Peyer's patch (tissue), 4 donors: ENCODE data around the gene APPL1. TPM values are rescaled to one million over a fixed set of nuclear protein-coding genes. Genes with fewer than 3 reads are reported as not detected.

Source experiments
- DNase-seq, 3 donors: peaks; one replicate each; pipeline ENCODE4 v3.0.0-alpha.2; 2017 to 2019
- H3K27ac ChIP-seq, 4 donors: fragments of 200-600 bp; sonication (generic); one replicate each; pipeline ENCODE4 v1.5.1; 2016 to 2019
- H3K27me3 ChIP-seq, 2 donors: fragments of 200-600 bp; sonication (generic); one replicate each; pipeline ENCODE4 v1.5.1; 2019
- H3K36me3 ChIP-seq, 3 donors: fragments of 200-600 bp; sonication (generic); one replicate each; pipeline ENCODE4 v1.5.1; 2016 to 2019
- H3K4me1 ChIP-seq, 4 donors: fragments of 200-600 bp; sonication (generic); one replicate each; pipeline ENCODE4 v1.5.1; 2016 to 2019
- H3K4me3 ChIP-seq, 4 donors: fragments of 200-600 bp; sonication (generic); 1 replicate in 3 of 4; 2 replicates in 1 of 4; pipeline ENCODE4 v1.5.1; 2016 to 2019; ENCODE audit warnings: mild to moderate bottlenecking in 1 of 4
- H3K9me3 ChIP-seq, 4 donors: fragments of 200-600 bp; sonication (generic); one replicate each; pipeline ENCODE4 v1.5.1; 2016 to 2019; ENCODE audit warnings: mild to moderate bottlenecking in 1 of 4
- POLR2A ChIP-seq, 2 donors: fragments of 450-650 bp; IDR thresholded peaks; one replicate each; pipeline ENCODE4 v1.5.1; 2017; ENCODE audit warnings: antibody characterized with exemption in 2 of 2, mild to moderate bottlenecking in 2 of 2, moderate library complexity in 2 of 2
- total RNA-seq, 4 donors: library from RNA; depleted of rRNA; stranded (reverse); fragments of >200 nt; gene quantifications; one replicate each; pipeline ENCODE4 v1.1.0, GENCODE V29; 2016
- TF ChIP-seq, protein P1 (sequence below), 6 experiments: fragments of 450-650 bp in 4 of 6; fragments of 200-600 bp in 2 of 6; sonication (generic) in 1 of 6; IDR thresholded peaks; one replicate each; pipeline ENCODE4 v1.5.1; 2017 to 2019; ENCODE audit warnings: antibody characterized with exemption in 6 of 6, mild to moderate bottlenecking in 3 of 6, moderate library complexity in 1 of 6

Gene APPL1, protein sequence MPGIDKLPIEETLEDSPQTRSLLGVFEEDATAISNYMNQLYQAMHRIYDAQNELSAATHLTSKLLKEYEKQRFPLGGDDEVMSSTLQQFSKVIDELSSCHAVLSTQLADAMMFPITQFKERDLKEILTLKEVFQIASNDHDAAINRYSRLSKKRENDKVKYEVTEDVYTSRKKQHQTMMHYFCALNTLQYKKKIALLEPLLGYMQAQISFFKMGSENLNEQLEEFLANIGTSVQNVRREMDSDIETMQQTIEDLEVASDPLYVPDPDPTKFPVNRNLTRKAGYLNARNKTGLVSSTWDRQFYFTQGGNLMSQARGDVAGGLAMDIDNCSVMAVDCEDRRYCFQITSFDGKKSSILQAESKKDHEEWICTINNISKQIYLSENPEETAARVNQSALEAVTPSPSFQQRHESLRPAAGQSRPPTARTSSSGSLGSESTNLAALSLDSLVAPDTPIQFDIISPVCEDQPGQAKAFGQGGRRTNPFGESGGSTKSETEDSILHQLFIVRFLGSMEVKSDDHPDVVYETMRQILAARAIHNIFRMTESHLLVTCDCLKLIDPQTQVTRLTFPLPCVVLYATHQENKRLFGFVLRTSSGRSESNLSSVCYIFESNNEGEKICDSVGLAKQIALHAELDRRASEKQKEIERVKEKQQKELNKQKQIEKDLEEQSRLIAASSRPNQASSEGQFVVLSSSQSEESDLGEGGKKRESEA
- total RNA-seq: 10 to 100 TPM; 28.6 to 39.2 (median 33.0) TPM

DNA sequence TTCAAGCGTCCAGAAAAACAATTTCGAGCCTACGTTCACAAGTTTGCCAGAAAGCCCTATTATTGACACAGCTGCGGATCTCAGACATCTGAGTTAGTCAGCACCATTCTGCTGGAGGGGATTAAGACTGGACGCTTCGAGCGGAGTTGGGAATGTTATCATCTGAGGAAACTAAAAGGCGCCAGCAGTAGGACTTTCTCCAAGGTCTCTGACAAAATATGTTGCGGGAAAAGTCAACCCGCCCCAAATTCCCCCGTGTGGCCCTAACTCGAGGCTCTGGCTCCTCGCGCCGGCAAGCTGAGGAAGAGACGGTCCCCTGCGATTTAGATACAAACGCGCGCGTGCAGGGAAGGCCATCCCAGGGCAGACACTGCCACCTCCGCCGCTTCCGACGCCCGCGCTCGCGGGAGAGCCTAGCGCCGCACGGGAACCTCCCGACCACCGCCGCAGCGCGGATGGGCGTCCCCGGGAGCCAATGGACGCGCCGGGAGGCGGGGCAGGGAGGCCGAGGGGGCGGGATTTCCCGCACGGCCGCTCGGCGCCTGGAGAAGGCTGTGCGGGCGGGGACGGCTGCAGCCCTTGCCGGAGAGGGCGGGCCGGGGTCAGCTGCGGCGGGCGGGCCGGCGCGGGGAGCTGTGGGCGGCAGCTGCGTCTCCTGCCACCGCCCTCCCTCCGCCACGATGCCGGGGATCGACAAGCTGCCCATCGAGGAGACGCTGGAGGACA, at the start of gene APPL1:
APPL1 (plus strand) TSS at position 526 of the 726 bp plus-strand sequence; CDS start at position 681, 155 bp downstream.
- H3K27me3 ChIP-seq: no peaks in the 10 kb centered on the region
- H3K4me1 ChIP-seq: peaks cover 0 to 22% (median 3%) of the 10 kb centered on the region in 4 donors
- H3K36me3 ChIP-seq: no peaks in the 10 kb centered on the region
- no peaks in the 10 kb centered on the region for H3K9me3 ChIP-seq
- H3K4me3 ChIP-seq: peak within 1 kb of the TSS; percentile 90 to 98 (median 94)
- TF ChIP-seq POLR2A (IDR thresholded peaks at IDR 0.05): peak; percentile 60 to 75
- TF ChIP-seq, protein P1, sequence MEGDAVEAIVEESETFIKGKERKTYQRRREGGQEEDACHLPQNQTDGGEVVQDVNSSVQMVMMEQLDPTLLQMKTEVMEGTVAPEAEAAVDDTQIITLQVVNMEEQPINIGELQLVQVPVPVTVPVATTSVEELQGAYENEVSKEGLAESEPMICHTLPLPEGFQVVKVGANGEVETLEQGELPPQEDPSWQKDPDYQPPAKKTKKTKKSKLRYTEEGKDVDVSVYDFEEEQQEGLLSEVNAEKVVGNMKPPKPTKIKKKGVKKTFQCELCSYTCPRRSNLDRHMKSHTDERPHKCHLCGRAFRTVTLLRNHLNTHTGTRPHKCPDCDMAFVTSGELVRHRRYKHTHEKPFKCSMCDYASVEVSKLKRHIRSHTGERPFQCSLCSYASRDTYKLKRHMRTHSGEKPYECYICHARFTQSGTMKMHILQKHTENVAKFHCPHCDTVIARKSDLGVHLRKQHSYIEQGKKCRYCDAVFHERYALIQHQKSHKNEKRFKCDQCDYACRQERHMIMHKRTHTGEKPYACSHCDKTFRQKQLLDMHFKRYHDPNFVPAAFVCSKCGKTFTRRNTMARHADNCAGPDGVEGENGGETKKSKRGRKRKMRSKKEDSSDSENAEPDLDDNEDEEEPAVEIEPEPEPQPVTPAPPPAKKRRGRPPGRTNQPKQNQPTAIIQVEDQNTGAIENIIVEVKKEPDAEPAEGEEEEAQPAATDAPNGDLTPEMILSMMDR (IDR thresholded peaks at IDR 0.05): no peak
- DNase-seq: peak; percentile 87 to 96 (median 95)
- H3K27ac ChIP-seq: peak within 1 kb of the TSS; percentile 87 to 95 (median 92)

DNA sequence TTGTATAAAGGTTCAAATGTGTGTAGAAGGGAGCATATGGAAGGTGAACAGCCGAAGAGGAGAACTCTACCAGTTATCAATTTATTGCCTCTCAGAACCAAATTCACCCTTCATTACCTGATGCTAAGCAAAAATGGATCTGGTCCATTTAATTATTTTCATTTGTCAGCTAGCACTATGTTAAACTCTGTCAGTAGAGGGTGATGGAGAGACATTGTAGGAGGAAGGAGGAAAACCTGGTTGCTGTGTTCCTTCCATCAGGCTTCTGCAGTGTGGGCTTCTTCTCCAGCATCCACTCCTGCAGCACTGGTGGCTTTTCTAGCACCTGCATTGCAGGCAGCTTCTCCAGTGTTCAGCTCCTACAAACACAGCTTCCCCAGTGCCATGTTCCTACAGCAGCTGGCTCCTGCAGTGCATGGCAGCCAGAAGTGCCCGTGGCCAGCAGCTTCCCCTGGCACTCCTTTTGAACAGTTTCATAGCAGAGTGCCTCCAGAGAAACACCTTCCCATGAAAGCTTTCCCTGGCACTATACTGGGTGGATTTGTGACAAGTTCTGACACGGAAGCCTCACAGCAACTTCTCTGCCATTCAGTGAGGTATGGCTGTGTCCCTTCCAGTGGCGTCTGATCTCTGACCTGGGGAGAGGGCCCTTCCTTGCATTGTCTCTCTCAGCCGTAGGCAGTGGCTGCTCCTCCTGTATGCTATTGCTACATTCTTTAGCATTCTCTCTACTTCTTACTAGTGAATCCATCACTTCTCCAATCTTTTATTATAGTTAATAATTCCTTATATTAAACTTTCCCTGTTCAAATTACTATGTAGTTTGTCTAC, 47.7 kb upstream of the APPL1 start:
- Histone ChIP-seq H3K27ac (no peak overlapping the region), H3K27me3 (no peaks in the 10 kb centered on the region), H3K36me3 (no peaks in the 10 kb centered on the region), H3K4me3 (no peak overlapping the region), H3K9me3 (no peaks in the 10 kb centered on the region), H3K4me1 (no peaks in the 10 kb centered on the region)
- TF ChIP-seq POLR2A (IDR thresholded peaks at IDR 0.05): no peak
- TF ChIP-seq, protein P1 (IDR thresholded peaks at IDR 0.05): peak in 3 of 6 experiments; percentile 25 to 35 (median 31)
- no peak for DNase-seq

DNA sequence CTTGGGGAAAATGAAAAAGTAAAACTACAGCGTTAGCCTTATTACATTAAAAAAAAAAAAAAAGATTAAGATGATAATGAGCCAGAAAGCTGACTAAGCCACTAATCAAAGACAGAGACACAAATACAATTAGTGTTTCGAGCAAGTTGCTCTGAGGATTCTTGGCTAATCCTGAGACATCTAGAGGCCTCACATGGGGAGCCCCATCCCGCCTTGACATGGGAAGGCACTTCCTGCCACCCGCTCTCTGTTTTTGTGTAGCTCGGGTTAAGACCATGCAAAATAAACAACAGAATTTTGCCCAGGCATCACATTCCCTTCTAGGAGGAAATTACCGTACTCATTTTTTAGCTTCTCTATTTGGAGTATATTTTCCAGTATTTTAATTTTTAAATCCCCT, 43.0 kb upstream of the APPL1 start:
- Histone ChIP-seq H3K4me1 (no peaks in the 10 kb centered on the region), H3K9me3 (no peaks in the 10 kb centered on the region), H3K4me3 (no peak overlapping the region), H3K27me3 (no peaks in the 10 kb centered on the region), H3K27ac (no peak overlapping the region), H3K36me3 (no peaks in the 10 kb centered on the region)
- TF ChIP-seq, protein P1 (IDR thresholded peaks at IDR 0.05): no peak
- no peak for TF ChIP-seq POLR2A (IDR thresholded peaks at IDR 0.05)
- DNase-seq: no peak

DNA sequence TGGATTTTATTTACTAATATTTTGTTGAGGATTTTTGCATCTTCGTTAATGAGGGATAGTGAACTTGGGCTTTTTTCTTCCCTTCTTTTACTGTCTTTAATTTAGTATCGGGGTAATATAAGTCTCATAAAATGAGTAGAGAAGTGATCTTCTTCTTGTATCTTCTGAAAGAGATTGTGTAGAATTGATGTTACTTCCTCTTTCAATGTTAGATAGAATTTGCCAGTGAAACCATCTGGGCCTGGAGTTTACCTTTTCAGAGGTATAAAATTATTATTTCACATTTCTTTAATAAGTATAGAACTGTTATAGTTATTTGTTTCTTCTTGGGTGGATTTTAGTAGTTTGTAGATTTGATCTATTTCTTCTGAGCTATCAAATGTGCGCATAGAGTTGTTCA, 35.5 kb upstream of the APPL1 start:
- H3K9me3 ChIP-seq: no peaks in the 10 kb centered on the region
- no peaks in the 10 kb centered on the region for H3K4me1 ChIP-seq
- no peaks in the 10 kb centered on the region for H3K27me3 ChIP-seq
- TF ChIP-seq POLR2A (IDR thresholded peaks at IDR 0.05): no peak
- TF ChIP-seq, protein P1 (IDR thresholded peaks at IDR 0.05): no peak
- H3K36me3 ChIP-seq: no peaks in the 10 kb centered on the region
- no peak overlapping the region for H3K4me3 ChIP-seq
- DNase-seq: no peak
- H3K27ac ChIP-seq: no peak overlapping the region

DNA sequence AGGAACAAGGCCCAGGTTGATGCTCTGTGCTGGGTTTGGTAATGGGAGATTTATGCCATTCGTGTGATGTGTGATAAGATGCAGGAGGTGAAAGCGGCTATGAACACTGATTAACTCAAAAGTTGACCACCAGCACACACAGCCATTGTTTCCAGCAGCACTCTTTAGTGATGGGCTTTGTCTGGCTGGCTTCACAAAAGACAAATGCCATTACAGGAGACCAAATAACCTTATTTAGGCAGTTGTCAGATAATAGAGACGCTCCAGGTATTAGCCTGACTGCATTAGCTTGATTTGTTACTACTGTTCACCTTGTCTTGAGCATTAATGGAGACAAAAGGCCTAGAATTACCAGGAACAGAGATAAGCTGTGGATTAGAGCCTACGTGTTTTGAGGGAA, 32.9 kb upstream of the APPL1 start:
- no peak overlapping the region for H3K4me3 ChIP-seq
- TF ChIP-seq POLR2A (IDR thresholded peaks at IDR 0.05): no peak
- TF ChIP-seq, protein P1 (IDR thresholded peaks at IDR 0.05): no peak
- H3K27ac ChIP-seq: no peak overlapping the region
- H3K27me3 ChIP-seq: no peaks in the 10 kb centered on the region
- no peaks in the 10 kb centered on the region for H3K36me3 ChIP-seq
- DNase-seq: no peak
- H3K4me1 ChIP-seq: no peaks in the 10 kb centered on the region
- no peaks in the 10 kb centered on the region for H3K9me3 ChIP-seq
